CD4-positive, alpha-beta T cell treated with Interferon gamma for 1 hour (primary cell): ENCODE results near the gene SMIM14.
A peak's percentile ranks its signal among the peaks of the same experiment; 100 is the strongest.
"Not testable (repeated sequence)": the region's sequence is repeated elsewhere in the genome, so short reads cannot be mapped to it uniquely, and the experiment has no call there.

Experiments used
- DNase-seq: peaks from one replicate; pipeline ENCODE4 v3.0.0-alpha.2; 2020

Gene SMIM14

GRCh38 chr4:39642885-39643552 lies 4.4 kb upstream of the SMIM14 start:
- no peak for DNase-seq

GRCh38 chr4:39641451-39641850 lies 2.8 kb upstream of the SMIM14 start:
- no peak for DNase-seq

- DNase-seq: no peak
Measured at GRCh38 chr4:39637586-39638353, 895 bp downstream of the SMIM14 start.

- DNase-seq: no peak
Measured at GRCh38 chr4:39637221-39637585, 1.5 kb downstream of the SMIM14 start.

DNA sequence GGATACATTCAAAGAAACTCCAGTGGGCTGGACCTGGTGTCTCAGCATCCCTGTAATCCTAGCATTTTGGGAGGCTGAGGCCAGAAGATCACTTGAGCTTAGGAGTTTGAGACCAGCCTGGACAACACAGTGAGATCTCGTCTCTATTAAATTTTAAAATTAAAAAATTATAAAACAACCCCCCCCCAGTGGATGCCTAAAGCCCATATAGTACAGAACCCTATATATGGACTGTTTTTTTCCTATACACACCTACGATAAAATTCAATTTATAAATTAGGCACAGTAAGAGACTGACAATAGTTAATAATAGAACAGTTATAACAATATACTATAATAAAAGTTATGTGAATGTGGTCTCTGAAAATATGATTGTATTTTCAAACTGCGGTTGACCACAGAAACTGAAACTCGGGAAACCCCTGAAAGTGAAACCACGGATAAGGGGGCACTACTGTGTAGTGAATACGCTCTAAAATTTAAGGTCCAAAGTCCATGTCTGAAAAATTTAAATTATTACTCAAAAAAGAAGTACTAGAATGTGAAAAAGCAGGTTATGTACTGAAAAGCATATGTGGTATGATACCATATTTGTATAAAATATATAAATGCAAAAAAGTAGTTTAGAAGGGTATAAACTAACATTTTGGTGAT lies 2.0 kb downstream of the SMIM14 start:
- no peak for DNase-seq

GRCh38 chr4:39635023-39635422 lies 3.6 kb downstream of the SMIM14 start:
- DNase-seq: no peak

DNA sequence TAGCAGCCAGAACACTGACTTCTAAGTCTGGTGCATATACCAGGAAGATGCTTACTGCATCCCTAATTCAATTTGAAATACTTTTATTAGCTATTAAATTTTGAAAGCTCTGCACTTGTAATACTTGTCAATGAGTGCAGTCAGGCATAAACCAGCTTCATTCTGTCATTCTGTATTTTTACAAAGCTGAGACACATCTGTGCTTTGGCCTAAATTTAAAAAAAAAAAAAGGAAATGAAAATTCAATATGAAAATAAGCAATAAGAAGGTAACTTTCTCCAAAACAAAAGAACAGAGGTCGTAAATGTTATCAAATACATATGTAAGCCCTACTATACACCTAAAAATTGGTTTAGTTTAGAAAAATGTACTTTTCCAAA lies 7.0 kb downstream of the SMIM14 start:
- no peak for DNase-seq

GRCh38 chr4:39627413-39627812 lies 11.3 kb downstream of the SMIM14 start:
- DNase-seq: no peak

- no peak for DNase-seq
Measured at GRCh38 chr4:39626913-39627312, 11.8 kb downstream of the SMIM14 start.

- peak; percentile 40 for DNase-seq
Measured at GRCh38 chr4:39626261-39626660, 12.4 kb downstream of the SMIM14 start.

- DNase-seq: no peak
Measured at GRCh38 chr4:39621582-39621981, 17.1 kb downstream of the SMIM14 start.

DNA sequence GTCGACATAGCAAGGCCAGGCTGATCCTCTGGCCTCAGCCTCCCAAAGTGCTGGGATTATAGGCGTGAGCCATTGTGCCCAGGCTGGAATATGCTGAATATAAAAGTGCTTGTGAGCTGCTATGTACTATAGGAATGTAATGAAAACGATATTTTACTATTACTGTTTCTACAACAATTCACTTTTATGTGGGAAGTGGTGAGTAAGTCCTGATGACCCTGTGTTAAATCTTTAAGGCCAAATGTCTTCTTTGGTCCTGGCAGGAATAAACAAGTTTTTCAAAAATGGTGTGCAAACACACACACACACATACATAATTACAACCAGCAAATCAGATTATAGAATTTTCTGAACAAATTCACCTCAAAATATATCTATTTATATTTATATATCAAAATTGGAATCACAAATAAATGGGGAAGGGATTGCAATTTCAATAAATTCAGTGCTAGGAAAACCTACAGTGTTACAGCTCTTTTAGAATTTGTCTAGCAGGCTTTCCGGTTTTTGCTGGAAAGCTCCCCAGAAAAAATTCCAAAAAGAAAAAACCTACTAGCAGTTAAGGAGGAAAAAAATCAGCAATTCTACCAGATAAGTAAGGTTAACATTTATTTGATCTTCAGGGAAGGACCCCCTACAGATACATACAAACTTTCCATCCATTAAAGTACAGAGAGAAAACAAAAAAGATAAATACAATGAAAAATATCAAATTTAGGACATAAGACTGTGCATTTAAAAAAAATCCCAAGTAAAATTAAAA lies 17.9 kb downstream of the SMIM14 start:
- DNase-seq: no peak

DNA sequence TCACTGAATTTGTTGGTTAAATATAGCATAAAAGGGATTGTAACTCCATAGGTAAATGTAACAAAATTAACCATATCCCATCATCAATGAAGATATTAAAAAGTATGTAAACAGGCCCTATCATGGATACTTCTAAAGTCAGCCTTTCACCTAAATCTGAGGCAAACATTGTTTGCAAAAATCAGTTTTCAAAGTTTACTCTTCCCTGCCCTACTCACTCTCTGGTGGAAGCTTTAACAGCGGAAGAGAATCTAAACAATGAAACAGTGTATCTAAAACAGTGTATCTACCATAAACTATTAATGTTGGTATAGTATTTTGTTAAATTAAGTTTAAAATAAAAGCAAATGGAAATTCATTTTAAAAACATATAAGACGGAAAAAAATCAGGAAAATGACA lies 21.1 kb downstream of the SMIM14 start:
- DNase-seq: no peak

DNA sequence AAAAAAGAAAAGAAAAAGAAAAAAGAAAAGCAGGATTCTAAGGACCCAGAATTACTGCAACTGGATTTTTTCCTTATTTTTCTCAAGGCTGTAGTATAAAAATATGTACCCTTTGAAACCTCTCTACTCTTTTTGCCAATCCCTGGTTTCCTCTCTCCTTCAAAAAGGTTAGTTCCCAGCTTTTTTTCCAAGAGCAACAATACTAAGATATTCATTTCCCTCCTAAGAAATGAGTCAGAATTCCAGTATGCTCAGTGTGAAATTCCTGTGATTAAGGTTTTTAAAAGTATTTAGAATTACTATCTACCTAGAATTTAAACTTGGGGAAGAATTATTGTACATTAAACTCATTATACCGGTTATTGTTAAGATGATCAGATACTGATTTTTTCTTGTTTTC lies 22.0 kb downstream of the SMIM14 start:
- no peak for DNase-seq

GRCh38 chr4:39616112-39616511 lies 22.6 kb downstream of the SMIM14 start:
- not testable (repeated sequence) for DNase-seq

- DNase-seq: no peak
Measured at GRCh38 chr4:39614487-39615162, 24.0 kb downstream of the SMIM14 start.

DNA sequence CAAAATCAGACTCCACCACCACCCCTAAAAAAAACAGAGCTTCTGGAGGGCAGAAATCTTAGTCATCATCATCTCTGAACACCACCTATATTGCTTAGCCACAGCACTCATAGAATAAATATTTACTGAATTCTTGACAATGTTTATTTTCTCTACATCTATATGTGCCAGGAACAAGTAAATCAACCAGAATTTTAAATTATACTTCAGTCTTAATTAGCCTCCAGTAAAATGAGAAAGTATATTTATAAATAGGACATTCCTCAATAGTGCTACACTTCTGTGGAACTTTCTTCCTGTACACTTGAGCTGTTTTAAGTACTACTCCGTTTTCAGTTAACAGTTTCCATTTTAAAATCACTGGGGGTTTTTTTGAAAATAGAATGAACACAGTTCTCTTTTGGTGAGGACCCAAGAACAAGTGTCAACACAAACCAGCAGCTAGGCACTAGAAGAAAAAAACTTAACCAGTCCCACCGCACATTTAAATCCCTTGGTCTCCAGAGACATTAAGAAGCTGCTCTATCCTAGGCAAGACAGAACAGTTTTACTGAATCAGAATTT lies 25.5 kb downstream of the SMIM14 start:
- no peak for DNase-seq

GRCh38 chr4:39609454-39609931 lies 29.2 kb downstream of the SMIM14 start:
- DNase-seq: no peak

DNA sequence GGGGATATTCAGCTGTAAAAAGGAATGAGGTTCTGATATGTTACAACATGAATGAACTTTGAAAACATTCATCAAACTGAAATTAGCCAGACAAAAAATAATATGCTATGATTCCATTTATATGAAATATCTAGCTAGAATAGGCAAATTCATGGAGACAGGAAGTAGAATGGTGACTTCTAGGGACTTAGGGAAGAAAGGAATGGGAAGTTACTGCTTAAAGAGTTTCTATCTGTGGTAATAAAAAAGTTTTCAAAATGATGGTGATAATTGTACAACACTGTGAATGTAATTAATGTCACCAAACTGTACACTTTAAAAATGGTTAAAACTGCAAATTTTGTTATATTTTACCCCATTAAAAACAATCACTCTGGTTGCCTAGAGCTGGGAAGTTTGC lies 30.2 kb downstream of the SMIM14 start:
- no peak for DNase-seq

DNA sequence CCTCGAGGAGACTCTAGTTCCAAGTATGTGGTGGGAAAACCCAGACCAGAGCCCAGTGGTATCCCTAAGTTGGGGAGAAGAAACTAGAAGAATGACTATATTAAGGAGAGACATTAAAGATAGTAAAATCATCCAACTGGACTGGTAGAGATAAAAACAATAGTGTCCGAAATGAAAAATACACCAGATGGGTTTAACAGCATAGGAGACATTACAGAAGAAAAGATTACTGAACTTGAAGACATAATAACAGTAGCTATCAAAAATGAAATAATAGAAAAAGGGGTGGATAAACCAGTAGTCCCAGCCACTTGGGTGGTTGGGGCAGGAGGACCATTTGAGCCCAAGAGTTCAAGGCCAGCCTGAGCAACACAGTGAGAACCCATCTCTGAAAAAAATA lies 31.9 kb downstream of the SMIM14 start:
- DNase-seq: no peak

DNA sequence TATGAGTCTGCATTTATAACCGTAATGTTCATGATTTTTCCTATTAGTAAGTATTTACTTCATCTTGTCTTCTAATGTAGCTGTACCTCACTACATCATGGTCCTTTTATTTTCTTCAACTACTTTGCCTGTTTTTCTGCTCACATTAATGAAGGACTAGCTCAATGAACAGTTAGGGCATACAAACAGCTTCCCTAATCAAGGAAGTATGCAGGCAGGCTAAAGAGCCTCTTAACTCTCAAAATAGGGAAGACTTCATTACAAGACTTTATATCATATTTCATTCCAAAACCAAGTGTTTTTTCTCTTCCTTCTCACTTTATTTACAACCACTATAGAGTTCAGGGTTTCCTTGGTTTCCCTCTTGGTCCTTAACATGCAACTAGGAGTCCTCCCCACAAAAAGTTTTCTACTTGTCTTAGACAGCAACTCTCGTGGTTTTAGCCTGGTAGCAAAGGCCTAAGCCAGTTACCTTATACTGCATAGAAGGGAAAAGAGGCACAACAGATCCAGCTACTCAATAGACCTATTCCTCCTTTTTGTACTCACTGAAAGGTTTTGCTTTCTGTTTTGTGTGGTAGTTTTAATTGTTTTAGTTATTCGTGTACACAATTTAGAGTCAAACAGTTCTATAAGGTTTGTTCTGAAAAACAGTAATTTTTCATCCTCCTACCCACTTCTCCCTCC lies 40.8 kb downstream of the SMIM14 start:
- no peak for DNase-seq

- DNase-seq: no peak
Measured at GRCh38 chr4:39596971-39597370, 41.7 kb downstream of the SMIM14 start.
